CD4-positive, alpha-beta T cell (primary cell): ENCODE data around the gene DNHD1. TPM values are rescaled to one million over a fixed set of nuclear protein-coding genes. Genes with fewer than 3 reads are reported as not detected.
A peak's percentile ranks its signal among the peaks of the same experiment; 100 is the strongest.

Source experiments
- ATAC-seq: fragments of 200-7000 bp; cut with Tn5 transposase; one replicate; pipeline ENCODE4 v1.10.0; 2022; ENCODE audit warnings: mild to moderate bottlenecking; ENCODE audit not compliant: poor library complexity
- CTCF ChIA-PET: fragments of 350-600 bp; sonication (Branson Sonifier 250); formaldehyde crosslinking; loops from one replicate; lab custom pipeline; 2021; ENCODE audit warnings: antibody characterized with exemption, inconsistent platforms; lab: Charles Lee
- POLR2A ChIA-PET: fragments of 350-600 bp; sonication (Branson Sonifier 250); formaldehyde crosslinking; loops from one replicate; lab custom pipeline; 2021; ENCODE audit warnings: antibody characterized with exemption, inconsistent platforms; lab: Charles Lee
- DNase-seq, 14 experiments: peaks; one replicate each; pipeline ENCODE4 v3.0.0-alpha.2; 2013 to 2020; ENCODE audit warnings: mixed read lengths in 2 of 14
- H3K27ac ChIP-seq, 2 donors: one replicate each; pipeline versions ENCODE4 v1.5.1 to v1.7.0; 2013; ENCODE audit warnings: low read length in 2 of 2, low read depth in 1 of 2, mild to moderate bottlenecking in 1 of 2
- H3K27me3 ChIP-seq, 2 experiments: 1 replicate in 1 of 2; 2 replicates in 1 of 2; pipeline versions ENCODE4 v1.6.1 to v1.7.0; 2013; ENCODE audit warnings: low read length in 2 of 2, control low read depth in 1 of 2, mild to moderate bottlenecking in 1 of 2, moderate library complexity in 1 of 2; ENCODE audit not compliant: insufficient read depth in 2 of 2, control insufficient read depth in 1 of 2
- H3K36me3 ChIP-seq: one replicate; pipeline ENCODE4 v1.6.1; 2013; ENCODE audit warnings: low read length, control low read depth; ENCODE audit not compliant: insufficient read depth
- H3K4me1 ChIP-seq: one replicate; pipeline ENCODE4 v1.6.1; 2013; ENCODE audit warnings: low read length, control low read depth; ENCODE audit not compliant: insufficient read depth
- H3K4me3 ChIP-seq: one replicate; pipeline ENCODE4 v1.5.1; 2013; ENCODE audit warnings: mild to moderate bottlenecking, low read length, moderate library complexity
- H3K9me3 ChIP-seq, 2 experiments: 1 replicate in 1 of 2; 2 replicates in 1 of 2; pipeline versions ENCODE4 v1.6.1 to v1.7.0; 2013; ENCODE audit warnings: low read length in 2 of 2, mild to moderate bottlenecking in 2 of 2, control low read depth in 1 of 2, moderate library complexity in 1 of 2; ENCODE audit not compliant: control insufficient read depth in 1 of 2, insufficient read depth in 1 of 2
- H3K27ac Mint-ChIP-seq: one replicate; pipeline ENCODE4 v1.8.0; 2020; ENCODE audit warnings: mixed read lengths
- H3K27me3 Mint-ChIP-seq: one replicate; pipeline ENCODE4 v1.8.0; 2021; ENCODE audit warnings: mixed read lengths
- H3K36me3 Mint-ChIP-seq: one replicate; pipeline ENCODE4 v1.8.0; 2021; ENCODE audit warnings: low read depth, mixed read lengths
- H3K4me1 Mint-ChIP-seq: one replicate; pipeline ENCODE4 v1.8.0; 2021; ENCODE audit warnings: low read depth, mixed read lengths
- H3K4me3 Mint-ChIP-seq: one replicate; pipeline ENCODE4 v1.8.0; 2020; ENCODE audit warnings: mild to moderate bottlenecking, mixed read lengths
- H3K9me3 Mint-ChIP-seq: one replicate; pipeline ENCODE4 v1.8.0; 2020; ENCODE audit warnings: mixed read lengths
- CTCF ChIP-seq: fragments of 200-600 bp; IDR thresholded peaks from one replicate; pipeline ENCODE4 v1.8.0; 2022; ENCODE audit warnings: antibody characterized with exemption, mild to moderate bottlenecking
- intact Hi-C, 2 experiments: fragments of 100-400 bp; cut with DNase I in 1 of 2; cut with micrococcal nuclease in 1 of 2; formaldehyde crosslinking; loops; one replicate each; pipeline versions ENCODE4 v1.15.1 to v1.9.0; 2023 to 2025; cut with DNase I, micrococcal nuclease
- total RNA-seq, 174 experiments: library from RNA in 2 of 174; stranded (reverse) in 2 of 174; gene quantifications; one replicate each; pipeline ENCODE4 v1.2.3 and lab custom pipeline; 2021 to 2026

The DNHD1 gene
- total RNA-seq, 2 experiments from 2014 or later, result 44.1 to 46.8 TPM

- intact Hi-C loops, result loop anchor here (1.0 to 10.0 kb wide), 6 partner anchors 63 to 226 kb away; partner anchors contain the start of gene MRPL17 (in 2 of the 2)
- Mint-ChIP-seq H3K27ac (no peak overlapping the region), H3K4me3 (no peak overlapping the region), H3K36me3 (peaks cover 32% of the 10 kb centered on the region), H3K4me1 (peaks cover 14% of the 10 kb centered on the region), H3K27me3 (no peaks in the 10 kb centered on the region), H3K9me3 (no peaks in the 10 kb centered on the region)
- Histone ChIP-seq H3K9me3 (no peaks in the 10 kb centered on the region), H3K36me3 (peaks cover 13% of the 10 kb centered on the region), H3K4me1 (peaks cover 4% of the 10 kb centered on the region), H3K27ac (no peak overlapping the region), H3K4me3 (no peak overlapping the region), H3K27me3 (no peaks in the 10 kb centered on the region)
- ChIA-PET POLR2A (interaction anchor here (1.0 to 1.2 kb wide), 3 partner anchors 136 to 152 kb away, joined by 3 to 8 read pairs (median 5); partner anchors contain the start of gene MRPL17), CTCF (interaction anchor here (0.5 to 2.2 kb wide), 14 partner anchors 11 to 226 kb away, joined by 3 to 13 read pairs (median 4); partner anchors contain the start of genes MRPL17, TAF10 and TPP1)
- ATAC-seq (peak; percentile 79), DNase-seq (peak in 4 of 14 experiments; percentile 36 to 70 (median 64))
- TF ChIP-seq CTCF, result peak; percentile 79
These were observed 34.2 kb downstream of the DNHD1 start for GRCh38 chr11:6531267-6531752.

- Mint-ChIP-seq H3K4me3 (no peak overlapping the region), H3K27me3 (no peaks in the 10 kb centered on the region), H3K4me1 (no peaks in the 10 kb centered on the region), H3K9me3 (no peaks in the 10 kb centered on the region), H3K27ac (no peak overlapping the region), H3K36me3 (peaks cover 21% of the 10 kb centered on the region)
- Histone ChIP-seq H3K36me3 (no peaks in the 10 kb centered on the region), H3K27me3 (no peaks in the 10 kb centered on the region), H3K4me1 (peaks cover 12% of the 10 kb centered on the region), H3K9me3 (no peaks in the 10 kb centered on the region), H3K4me3 (no peak overlapping the region), H3K27ac (no peak overlapping the region)
- no peak for TF ChIP-seq CTCF
- ATAC-seq, result no peak
- no peak for DNase-seq
- CTCF ChIA-PET, result no interaction called here
- intact Hi-C loops, result loop anchor here in 1 of 2 experiments (10.0 kb wide), 1 partner anchor 56 kb away; no protein-coding TSS in a partner anchor
- POLR2A ChIA-PET, result interaction anchor here (0.6 kb wide), 1 partner anchor 161 kb away, joined by 3 read pairs; no protein-coding TSS in a partner anchor
These were observed 41.4 kb downstream of the DNHD1 start for GRCh38 chr11:6538456-6538855.

GRCh38 chr11:6538945-6539344, 41.9 kb downstream of the DNHD1 start:
- H3K4me3 ChIP-seq, result no peak overlapping the region
- peaks cover 12% of the 10 kb centered on the region for H3K4me1 ChIP-seq
- H3K27ac Mint-ChIP-seq, result no peak overlapping the region
- DNase-seq (no peak), ATAC-seq (no peak)
- no peaks in the 10 kb centered on the region for H3K36me3 ChIP-seq
- ChIA-PET CTCF (no interaction called here), POLR2A (no interaction called here)
- H3K36me3 Mint-ChIP-seq, result peaks cover 17% of the 10 kb centered on the region
- H3K9me3 Mint-ChIP-seq, result no peaks in the 10 kb centered on the region
- intact Hi-C loops, result loop anchor here in 1 of 2 experiments (10.0 kb wide), 1 partner anchor 56 kb away; no protein-coding TSS in a partner anchor
- no peaks in the 10 kb centered on the region for H3K27me3 ChIP-seq
- no peaks in the 10 kb centered on the region for H3K9me3 ChIP-seq
- H3K27me3 Mint-ChIP-seq, result no peaks in the 10 kb centered on the region
- H3K4me3 Mint-ChIP-seq, result no peak overlapping the region
- H3K27ac ChIP-seq, result no peak overlapping the region
- H3K4me1 Mint-ChIP-seq, result no peaks in the 10 kb centered on the region
- no peak for TF ChIP-seq CTCF
